GM23248 (cell line): Measurements from ENCODE around the gene ARHGEF10L.

Experiments used
- EZH2 ChIP-seq: fragments of 200-600 bp; sonication (generic); IDR thresholded peaks from 2 replicates; pipeline ENCODE4 v1.6.1; 2018; ENCODE audit warnings: antibody characterized with exemption, mild to moderate bottlenecking; ENCODE audit not compliant: insufficient read depth, poor library complexity, severe bottlenecking
- EZH2phosphoT487 ChIP-seq: fragments of 200-600 bp; sonication (generic); IDR thresholded peaks from 2 replicates; pipeline ENCODE4 v1.6.1; 2018; ENCODE audit warnings: antibody characterized with exemption, moderate library complexity, mild to moderate bottlenecking, low read depth; ENCODE audit not compliant: insufficient read depth

- TF ChIP-seq EZH2: no peak
- no peak for TF ChIP-seq EZH2phosphoT487
Observed at GRCh38 chr1:17551755-17552234, 12.3 kb downstream of the ARHGEF10L start.
